Keratinocyte (primary cell): ENCODE data around the gene CEP85L. TPM values are rescaled to one million over a fixed set of nuclear protein-coding genes. Genes with fewer than 3 reads are reported as not detected.

Experiments
- DNase-seq: peaks from one replicate; pipeline ENCODE4 v3.0.0-alpha.2; 2011; ENCODE audit warnings: low read depth, missing footprints, low spot score
- FAIRE-seq: peaks from 2 replicates; lab custom pipeline; 2011; peaks lifted over from hg19 to GRCh38; lab: Jason Lieb, UNC
- H2AFZ ChIP-seq: 2 replicates; pipeline ENCODE4 v1.6.0; 2012; ENCODE audit warnings: low read length, control low read depth, inconsistent platforms; ENCODE audit not compliant: control insufficient read depth
- H3K27ac ChIP-seq: 2 replicates; pipeline ENCODE4 v1.5.1; 2011; ENCODE audit warnings: low read length; ENCODE audit not compliant: control insufficient read depth, insufficient read depth
- H3K27me3 ChIP-seq: 3 replicates; pipeline ENCODE4 v1.6.0; 2011; ENCODE audit warnings: low read length; ENCODE audit not compliant: control insufficient read depth, insufficient read depth; ENCODE audit errors: extremely low read depth
- H3K36me3 ChIP-seq, 2 experiments: 2 replicates in 1 of 2; 3 replicates in 1 of 2; pipeline ENCODE4 v1.5.1; 2011; ENCODE audit warnings: low read length in 2 of 2, mild to moderate bottlenecking in 1 of 2; ENCODE audit not compliant: control insufficient read depth in 2 of 2, insufficient read depth in 2 of 2; ENCODE audit errors: extremely low read depth in 1 of 2
- H3K4me1 ChIP-seq: 3 replicates; pipeline ENCODE4 v1.5.1; 2011; ENCODE audit warnings: low read length; ENCODE audit not compliant: control insufficient read depth, insufficient read depth; ENCODE audit errors: extremely low read depth
- H3K4me2 ChIP-seq: 3 replicates; pipeline ENCODE4 v1.6.0; 2011; ENCODE audit warnings: low read depth, low read length; ENCODE audit not compliant: control insufficient read depth, insufficient read depth; ENCODE audit errors: extremely low read depth
- H3K4me3 ChIP-seq, 3 experiments: fragments of 200-600 bp in 1 of 3; sonication (generic) in 1 of 3; 2 replicates in 2 of 3; 3 replicates in 1 of 3; pipeline ENCODE4 v1.5.1; 2011 to 2016; ENCODE audit warnings: low read length in 3 of 3, mild to moderate bottlenecking in 3 of 3, control low read depth in 2 of 3, inconsistent platforms in 1 of 3, low read depth in 1 of 3, mixed read lengths in 1 of 3, mixed run types in 1 of 3, moderate library complexity in 1 of 3; ENCODE audit not compliant: control insufficient read depth in 2 of 3, insufficient read depth in 2 of 3; ENCODE audit errors: extremely low read depth in 1 of 3
- H3K79me2 ChIP-seq: 2 replicates; pipeline ENCODE4 v1.6.0; 2012; ENCODE audit warnings: low read length; ENCODE audit not compliant: control insufficient read depth, insufficient read depth
- H3K9ac ChIP-seq: 3 replicates; pipeline ENCODE4 v1.6.0; 2011; ENCODE audit warnings: low read length; ENCODE audit not compliant: control insufficient read depth, insufficient read depth; ENCODE audit errors: extremely low read depth
- H3K9me1 ChIP-seq: 3 replicates; pipeline ENCODE4 v1.6.0; 2011; ENCODE audit warnings: low read length; ENCODE audit not compliant: control insufficient read depth, insufficient read depth; ENCODE audit errors: extremely low read depth
- H3K9me3 ChIP-seq: 2 replicates; pipeline ENCODE4 v1.5.1; 2012; ENCODE audit warnings: low read depth, low read length; ENCODE audit not compliant: control insufficient read depth
- H4K20me1 ChIP-seq: 3 replicates; pipeline ENCODE4 v1.6.0; 2011; ENCODE audit warnings: low read length; ENCODE audit not compliant: control insufficient read depth, insufficient read depth; ENCODE audit errors: extremely low read depth
- EZH2 ChIP-seq: IDR thresholded peaks from one replicate; pipeline ENCODE4 v1.6.1; 2012; ENCODE audit warnings: inconsistent platforms, mild to moderate bottlenecking, low read length, moderate library complexity
- dilution Hi-C: fragments of 300-500 bp; cut with MboI; formaldehyde crosslinking; loops from one replicate; pipeline ENCODE4 v1.7.0; 2020; ENCODE audit warnings: low sequenced_read_pairs; ENCODE audit not compliant: extremely low pct_ligation_motif_present
- polyA plus RNA-seq, 5 experiments: library from polyadenylated mRNA; depleted of rRNA in 3 of 5; stranded (reverse) in 3 of 5; stranded (forward) in 1 of 5; unstranded in 1 of 5; fragments of >200 nt; gene quantifications; 1 replicate in 1 of 5; 2 replicates in 3 of 5; 3 replicates in 1 of 5; pipeline versions ENCODE4 v1.2.1 to v1.2.3, GENCODE V29; 2011 to 2012; ENCODE audit warnings: missing spikeins in 2 of 5, low read depth in 1 of 5, low replicate concordance in 1 of 5
- TF ChIP-seq, protein P1 (sequence below), 3 experiments: IDR thresholded peaks in 1 of 3; conservative IDR thresholded peaks in 1 of 3; optimal IDR thresholded peaks in 1 of 3; 2 replicates in 2 of 3; 3 replicates in 1 of 3; pipeline versions ENCODE3 to v1.5.1; 2011; ENCODE audit warnings: low read length in 3 of 3, mild to moderate bottlenecking in 3 of 3, moderate library complexity in 2 of 3, control low read depth in 1 of 3, inconsistent platforms in 1 of 3; ENCODE audit not compliant: insufficient read depth in 2 of 3; ENCODE audit errors: extremely low read depth in 1 of 3

Gene CEP85L
- polyA plus RNA-seq, 1 donor (not counting 4 experiments of a cell fraction or from before 2014, with no cell fraction given), result 3.5 TPM

DNA sequence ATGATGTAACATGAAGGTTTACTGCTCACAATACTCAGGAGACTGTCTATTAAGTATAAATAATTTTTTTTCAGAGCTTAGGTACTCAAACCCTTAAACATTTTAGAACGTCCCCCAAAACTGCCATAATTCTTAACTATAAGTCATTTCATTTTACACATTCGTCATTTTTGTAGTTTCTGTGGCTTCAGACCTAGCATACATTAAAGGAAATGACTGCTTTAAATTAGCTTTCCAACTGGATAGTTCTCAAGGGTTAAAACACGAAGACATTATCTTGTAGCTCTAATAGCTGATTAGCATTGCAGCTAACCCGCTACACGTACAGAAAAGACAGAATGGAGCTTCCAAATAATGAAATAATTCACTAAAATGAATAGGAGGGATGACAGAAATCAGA lies 128.2 kb downstream of the CEP85L start:
- dilution Hi-C loops, result no loop called here
- H3K4me1 ChIP-seq, result no peaks in the 10 kb centered on the region
- FAIRE-seq (no peak), DNase-seq (no peak)
- H3K9ac ChIP-seq, result no peak overlapping the region
- H3K36me3 ChIP-seq, result peaks cover 0 to 2% of the 10 kb centered on the region in 2 experiments
- H4K20me1 ChIP-seq, result no peaks in the 10 kb centered on the region
- no peaks in the 10 kb centered on the region for H3K9me1 ChIP-seq
- H3K4me3 ChIP-seq, result no peak overlapping the region
- no peaks in the 10 kb centered on the region for H3K9me3 ChIP-seq
- TF ChIP-seq EZH2, result no peak
- TF ChIP-seq, protein P1, sequence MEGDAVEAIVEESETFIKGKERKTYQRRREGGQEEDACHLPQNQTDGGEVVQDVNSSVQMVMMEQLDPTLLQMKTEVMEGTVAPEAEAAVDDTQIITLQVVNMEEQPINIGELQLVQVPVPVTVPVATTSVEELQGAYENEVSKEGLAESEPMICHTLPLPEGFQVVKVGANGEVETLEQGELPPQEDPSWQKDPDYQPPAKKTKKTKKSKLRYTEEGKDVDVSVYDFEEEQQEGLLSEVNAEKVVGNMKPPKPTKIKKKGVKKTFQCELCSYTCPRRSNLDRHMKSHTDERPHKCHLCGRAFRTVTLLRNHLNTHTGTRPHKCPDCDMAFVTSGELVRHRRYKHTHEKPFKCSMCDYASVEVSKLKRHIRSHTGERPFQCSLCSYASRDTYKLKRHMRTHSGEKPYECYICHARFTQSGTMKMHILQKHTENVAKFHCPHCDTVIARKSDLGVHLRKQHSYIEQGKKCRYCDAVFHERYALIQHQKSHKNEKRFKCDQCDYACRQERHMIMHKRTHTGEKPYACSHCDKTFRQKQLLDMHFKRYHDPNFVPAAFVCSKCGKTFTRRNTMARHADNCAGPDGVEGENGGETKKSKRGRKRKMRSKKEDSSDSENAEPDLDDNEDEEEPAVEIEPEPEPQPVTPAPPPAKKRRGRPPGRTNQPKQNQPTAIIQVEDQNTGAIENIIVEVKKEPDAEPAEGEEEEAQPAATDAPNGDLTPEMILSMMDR (optimal IDR thresholded peaks at IDR 0.05 in 1 of 3, IDR thresholded peaks at IDR 0.05 in 1 of 3, conservative IDR thresholded peaks at IDR 0.05 in 1 of 3; ENCODE audit: extremely low read depth in 1 of 3, insufficient read depth in 2 of 3, low read length in 3 of 3), result no peak
- H3K4me2 ChIP-seq, result no peak overlapping the region
- no peak overlapping the region for H2AFZ ChIP-seq
- no peak overlapping the region for H3K27ac ChIP-seq
- no peaks in the 10 kb centered on the region for H3K79me2 ChIP-seq
- H3K27me3 ChIP-seq, result no peaks in the 10 kb centered on the region

DNA sequence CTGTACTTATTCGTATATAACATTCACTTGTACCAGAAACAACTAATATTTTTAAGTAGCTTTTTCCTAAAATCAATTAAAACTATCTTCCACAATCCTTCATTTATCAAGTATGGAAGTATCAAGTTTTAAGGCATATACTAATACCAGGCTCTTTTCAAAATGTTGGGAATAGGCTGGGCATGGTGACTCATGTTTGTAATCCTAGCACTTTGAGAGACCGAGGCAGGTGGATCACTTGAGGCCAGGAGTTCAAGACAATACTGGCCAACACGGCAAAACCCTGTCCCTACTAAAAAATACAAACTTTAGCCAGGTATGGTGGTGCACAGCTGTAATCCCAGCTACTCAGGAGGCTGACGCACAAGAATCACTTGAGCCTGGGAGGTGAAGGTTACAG lies 129.0 kb downstream of the CEP85L start:
- dilution Hi-C loops, result no loop called here
- H3K79me2 ChIP-seq, result no peaks in the 10 kb centered on the region
- no peaks in the 10 kb centered on the region for H4K20me1 ChIP-seq
- H3K4me3 ChIP-seq, result no peak overlapping the region
- no peak for FAIRE-seq
- peaks cover 0 to 2% of the 10 kb centered on the region in 2 experiments for H3K36me3 ChIP-seq
- no peaks in the 10 kb centered on the region for H3K9me3 ChIP-seq
- TF ChIP-seq, protein P1 (optimal IDR thresholded peaks at IDR 0.05 in 1 of 3, IDR thresholded peaks at IDR 0.05 in 1 of 3, conservative IDR thresholded peaks at IDR 0.05 in 1 of 3; ENCODE audit: extremely low read depth in 1 of 3, insufficient read depth in 2 of 3, low read length in 3 of 3), result no peak
- TF ChIP-seq EZH2, result no peak
- H3K4me2 ChIP-seq, result no peak overlapping the region
- H3K4me1 ChIP-seq, result no peaks in the 10 kb centered on the region
- H3K9ac ChIP-seq, result no peak overlapping the region
- H3K27me3 ChIP-seq, result no peaks in the 10 kb centered on the region
- no peaks in the 10 kb centered on the region for H3K9me1 ChIP-seq
- H2AFZ ChIP-seq, result no peak overlapping the region
- no peak overlapping the region for H3K27ac ChIP-seq
- no peak for DNase-seq
